HepG2 (cell line): ENCODE results near the gene BUB1B. TPM values are rescaled to one million over a fixed set of nuclear protein-coding genes. Genes with fewer than 3 reads are reported as not detected.

Experiments
- ATAC-seq: fragments of 200-7000 bp; cut with Tn5 transposase; 3 replicates; pipeline ENCODE4 v1.9.1; 2020; ENCODE audit warnings: mild to moderate bottlenecking, moderate library complexity
- BruUV-seq: library from RNA; stranded (reverse); fragments of 400-500 nt; replicated peaks from 2 replicates; lab custom pipeline; 2021; lab: Mats Ljungman, UMichigan
- CTCF ChIA-PET: fragments of 300-600 bp; formaldehyde crosslinking; extraction: SDS; loops from one replicate; lab custom pipeline; 2021; ENCODE audit warnings: low total read pairs, inconsistent platforms, low intra/inter-chr PET ratio; lab: Yijun Ruan, JAX
- POLR2A ChIA-PET: fragments of 350-600 bp; sonication (Branson Sonifier 250); formaldehyde crosslinking; loops from one replicate; lab custom pipeline; 2020; ENCODE audit warnings: antibody characterized with exemption, inconsistent platforms; lab: Yijun Ruan, JAX
- DNase-seq: peaks from one replicate; pipeline ENCODE4 v3.0.0-alpha.2; 2015; ENCODE audit warnings: low spot score
- FAIRE-seq: peaks from 3 replicates; lab custom pipeline; 2011; peaks lifted over from hg19 to GRCh38; lab: Jason Lieb, UNC
- H2AFZ ChIP-seq: one replicate; pipeline ENCODE4 v1.6.1; 2011; ENCODE audit warnings: low read length, inconsistent platforms
- H3K27ac ChIP-seq: fragments of 300-600 bp; 3 replicates; pipeline ENCODE4 v1.8.0; 2011; ENCODE audit warnings: mixed run types, mild to moderate bottlenecking, mixed read lengths, low read length, inconsistent platforms; ENCODE audit not compliant: insufficient read depth; ENCODE audit errors: extremely low read length
- H3K27me3 ChIP-seq, 2 experiments: fragments of 200-600 bp in 1 of 2; 2 replicates in 1 of 2; 3 replicates in 1 of 2; pipeline versions ENCODE4 v1.6.0 to v1.8.0; 2011; ENCODE audit warnings: low read length in 2 of 2, mild to moderate bottlenecking in 2 of 2, moderate library complexity in 2 of 2, inconsistent platforms in 1 of 2; ENCODE audit not compliant: insufficient read depth in 2 of 2, control insufficient read depth in 1 of 2
- H3K36me3 ChIP-seq, 2 experiments: fragments of 200-600 bp in 1 of 2; replicated peaks in 1 of 2; 2 replicates in 1 of 2; 3 replicates in 1 of 2; pipeline versions ENCODE4 v1.5.1 to v1.8.0; 2011; ENCODE audit warnings: low read length in 2 of 2, inconsistent platforms in 1 of 2; ENCODE audit not compliant: insufficient read depth in 2 of 2, control insufficient read depth in 1 of 2
- H3K4me1 ChIP-seq: 2 replicates; pipeline ENCODE4 v1.5.1; 2012; ENCODE audit warnings: low read length, inconsistent platforms; ENCODE audit not compliant: insufficient read depth
- H3K4me2 ChIP-seq: 2 replicates; pipeline ENCODE4 v1.6.0; 2011; ENCODE audit warnings: low read depth, low read length, inconsistent platforms
- H3K4me3 ChIP-seq, 3 experiments: fragments of 200-600 bp in 1 of 3; sonication (generic), shearing (Covaris generic) in 1 of 3; replicated peaks in 1 of 3; 2 replicates each; pipeline ENCODE4 v1.5.1; 2011 to 2016; ENCODE audit warnings: low read length in 3 of 3, inconsistent platforms in 2 of 3, low read depth in 2 of 3, mild to moderate bottlenecking in 2 of 3, control low read depth in 1 of 3, mixed read lengths in 1 of 3; ENCODE audit not compliant: insufficient read depth in 1 of 3
- H3K79me2 ChIP-seq: one replicate; pipeline ENCODE4 v1.6.1; 2011; ENCODE audit warnings: low read length, inconsistent platforms; ENCODE audit not compliant: insufficient read depth
- H3K9ac ChIP-seq: 2 replicates; pipeline ENCODE4 v1.6.0; 2011; ENCODE audit warnings: mild to moderate bottlenecking, low read depth, low read length, inconsistent platforms; ENCODE audit not compliant: insufficient read depth
- H3K9me3 ChIP-seq: 2 replicates; pipeline ENCODE4 v1.5.1; 2012; ENCODE audit warnings: mild to moderate bottlenecking, low read length
- H4K20me1 ChIP-seq: 2 replicates; pipeline ENCODE4 v1.6.0; 2011; ENCODE audit warnings: inconsistent platforms, mild to moderate bottlenecking, low read length, moderate library complexity; ENCODE audit not compliant: insufficient read depth
- ATF2 ChIP-seq: sonication (generic); formaldehyde crosslinking; IDR thresholded peaks from 2 replicates; pipeline ENCODE4 v1.4.0; 2020; ENCODE audit warnings: missing genetic modification reagents
- BRF2 ChIP-seq: sonication (generic); formaldehyde crosslinking; IDR thresholded peaks from 2 replicates; pipeline ENCODE4 v1.8.1; 2022; ENCODE audit warnings: mild to moderate bottlenecking, missing genetic modification reagents
- GLMP ChIP-seq: sonication (generic); formaldehyde crosslinking; IDR thresholded peaks from 2 replicates; pipeline ENCODE4 v1.9.0; 2021; ENCODE audit warnings: missing genetic modification reagents, mild to moderate bottlenecking, borderline replicate concordance
- KLF15 ChIP-seq: sonication (generic); formaldehyde crosslinking; IDR thresholded peaks from 2 replicates; pipeline ENCODE4 v1.8.1; 2023; ENCODE audit warnings: borderline replicate concordance, mild to moderate bottlenecking, inconsistent platforms, missing genetic modification reagents, mixed read lengths
- LCORL ChIP-seq, 2 experiments: fragments of 450-650 bp in 1 of 2; sonication (generic) in 1 of 2; formaldehyde crosslinking in 1 of 2; IDR thresholded peaks; 2 replicates each; pipeline versions ENCODE4 v1.5.0 to v1.6.1; 2017 to 2020; ENCODE audit warnings: antibody characterized with exemption in 1 of 2, missing genetic modification reagents in 1 of 2
- NR2F1 ChIP-seq, 2 experiments: fragments of 450-650 bp in 1 of 2; formaldehyde crosslinking in 1 of 2; IDR thresholded peaks; 2 replicates each; pipeline versions ENCODE4 v1.5.0 to v1.6.1; 2016 to 2020; ENCODE audit warnings: mild to moderate bottlenecking in 1 of 2, missing compliant biosample characterization in 1 of 2, missing genetic modification reagents in 1 of 2, moderate library complexity in 1 of 2
- REXO4 ChIP-seq: sonication (generic); formaldehyde crosslinking; IDR thresholded peaks from 2 replicates; pipeline ENCODE4 v1.8.0; 2022; ENCODE audit warnings: missing genetic modification reagents, mild to moderate bottlenecking, borderline replicate concordance
- TAF1 ChIP-seq: sonication (generic); formaldehyde crosslinking; IDR thresholded peaks from 2 replicates; pipeline ENCODE4 v1.4.0; 2020; ENCODE audit warnings: missing genetic modification reagents
- U2AF1 ChIP-seq: fragments of 200-400 bp; formaldehyde crosslinking; optimal IDR thresholded peaks from 2 replicates; pipeline ENCODE3; 2017; ENCODE audit warnings: mild to moderate bottlenecking, low read depth, low read length
- ZNF251 ChIP-seq: sonication (generic); formaldehyde crosslinking; IDR thresholded peaks from 2 replicates; pipeline ENCODE4 v1.9.0; 2021; ENCODE audit warnings: mild to moderate bottlenecking, missing genetic modification reagents
- ZNF260 ChIP-seq: sonication (generic); formaldehyde crosslinking; IDR thresholded peaks from 2 replicates; pipeline ENCODE4 v1.4.0; 2020; ENCODE audit warnings: missing genetic modification reagents, low read depth, mild to moderate bottlenecking, borderline replicate concordance
- ZNF770 ChIP-seq: sonication (generic); formaldehyde crosslinking; IDR thresholded peaks from 2 replicates; pipeline ENCODE4 v1.5.0; 2020; ENCODE audit warnings: mild to moderate bottlenecking, missing genetic modification reagents
- WGBS: methylation state at CpG from one replicate; pipeline ENCODE4 v1.1.6; 2017; ENCODE audit warnings: low lambda C conversion rate; 5-methylcytosine and 5-hydroxymethylcytosine counted together
- in situ Hi-C: cut with HindIII; loops from 2 replicates; pipeline ENCODE4 v1.10.0; 2017; ENCODE audit warnings: low pct_unique_long_range_greater_than_20kb; ENCODE audit not compliant: extremely low pct_ligation_motif_present
- intact Hi-C: fragments of 100-400 bp; cut with micrococcal nuclease; formaldehyde crosslinking; loops from one replicate; pipeline ENCODE4 v1.10.0; 2022; ENCODE audit not compliant: unreplicated experiment
- polyA plus RNA-seq, 8 experiments: library from polyadenylated mRNA; depleted of rRNA in 3 of 8; stranded (reverse) in 7 of 8; unstranded in 1 of 8; fragments of >200 nt; fragmentation: Illumina TruSeq in 4 of 8; extraction: Trizol in 4 of 8; gene quantifications; 2 replicates each; pipeline versions ENCODE4 v1.2.1 to v1.2.3, GENCODE V29; 2011 to 2016; ENCODE audit warnings: low read depth in 4 of 8, missing spikeins in 1 of 8, mixed read lengths in 1 of 8; ENCODE audit not compliant: insufficient read depth in 1 of 8
- total RNA-seq, 5 experiments: library from RNA; depleted of rRNA; stranded (reverse); fragments of >200 nt; fragmentation: Illumina TruSeq; extraction: Trizol; gene quantifications; 2 replicates each; pipeline ENCODE4 v1.2.3, GENCODE V29; 2016; ENCODE audit warnings: low read depth in 1 of 5

The BUB1B gene
- total and polyA plus RNA-seq, 2 of the 13 experiments (the other 11 are each of a cell fraction or from before 2014, with no cell fraction given) = 26.2 to 63.5 TPM

- in situ Hi-C loops (no loop called here), intact Hi-C loops (no loop called here)
- no TSS peak for BruUV-seq
- no peak overlapping the region for H3K9ac ChIP-seq
- H4K20me1 ChIP-seq = no peaks in the 10 kb centered on the region
- peaks cover 2 to 28% of the 10 kb centered on the region in 2 experiments; a peak in 3 of 5 replicates for H3K27me3 ChIP-seq
- no peak for ATAC-seq
- POLR2A ChIA-PET = no interaction called here
- 26% methylated on average over 4 of the region's 4 CpGs for WGBS
- CTCF ChIA-PET = no interaction called here
- FAIRE-seq = no peak
- H3K79me2 ChIP-seq = no peaks in the 10 kb centered on the region
- H2AFZ ChIP-seq = no peak overlapping the region
- DNase-seq = no peak
- H3K27ac ChIP-seq = no peak overlapping the region
- H3K4me3 ChIP-seq = no peak overlapping the region
- TF ChIP-seq ZNF770 (CRISPR knock-in tag) (no peak), NR2F1 (CRISPR knock-in tag; IDR thresholded peaks at IDR 0.05) (no peak), ZNF251 (CRISPR knock-in tag) (no peak), ZNF260 (CRISPR knock-in tag) (no peak), ATF2 (no peak), REXO4 (no peak), GLMP (no peak), BRF2 (CRISPR knock-in tag) (no peak), LCORL (IDR thresholded peaks at IDR 0.05) (no peak), LCORL (CRISPR knock-in tag; IDR thresholded peaks at IDR 0.05) (no peak), KLF15 (CRISPR knock-in tag) (no peak), U2AF1 (no peak), TAF1 (CRISPR knock-in tag) (no peak)
- no peaks in the 10 kb centered on the region for H3K9me3 ChIP-seq
- H3K4me1 ChIP-seq = peaks cover 19% of the 10 kb centered on the region
- no peak overlapping the region for H3K4me2 ChIP-seq
- H3K36me3 ChIP-seq = no peaks in the 10 kb centered on the region
Measured at GRCh38 chr15:40146037-40146436, 14.8 kb upstream of the BUB1B start.
